GF-D8 (cell line): ENCODE results near the gene SLC22A12.

Experiments used
- DNase-seq: peaks from one replicate; lab custom pipeline; 2025; lab: John Stamatoyannopoulos, UW

Gene SLC22A12

DNA sequence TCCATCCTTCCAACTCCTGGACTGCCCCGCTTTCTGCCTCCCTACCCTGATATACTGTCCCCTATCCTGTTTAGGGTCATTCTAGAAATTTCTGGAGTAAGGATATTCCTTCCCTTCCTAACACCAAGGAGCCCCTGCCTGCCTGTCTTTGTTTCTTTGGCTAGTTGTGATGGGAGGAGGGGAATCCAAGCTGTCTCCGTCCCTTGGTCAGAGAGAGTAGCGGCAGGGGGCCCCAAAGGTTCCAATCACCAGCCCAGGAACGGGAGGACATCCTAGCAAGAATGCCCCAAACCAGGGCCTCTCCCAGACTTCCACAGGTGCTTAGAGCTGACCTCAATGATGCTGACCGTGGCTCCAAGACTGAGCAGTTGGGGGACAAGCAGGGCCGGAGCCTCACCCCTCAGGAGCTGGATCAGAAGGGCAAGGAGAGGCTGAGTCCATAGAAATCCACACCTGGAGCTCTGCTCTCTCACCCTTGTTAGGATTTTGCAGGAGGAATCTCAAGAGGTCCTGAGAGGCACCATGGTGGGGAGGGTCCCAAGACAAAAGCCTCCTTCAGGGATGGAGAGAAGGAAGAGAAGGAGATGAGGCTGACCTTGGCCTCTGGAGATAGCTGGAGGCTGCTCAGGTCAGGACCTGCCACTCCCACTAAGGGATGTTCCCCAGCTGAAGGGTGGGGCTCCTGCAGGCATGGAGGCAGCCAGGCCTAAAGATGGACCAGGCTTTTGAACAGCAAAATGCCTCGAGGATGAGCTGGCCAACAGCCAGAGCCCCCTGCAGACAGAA lies 13.6 kb downstream of the SLC22A12 start:
- DNase-seq, result no peak

DNA sequence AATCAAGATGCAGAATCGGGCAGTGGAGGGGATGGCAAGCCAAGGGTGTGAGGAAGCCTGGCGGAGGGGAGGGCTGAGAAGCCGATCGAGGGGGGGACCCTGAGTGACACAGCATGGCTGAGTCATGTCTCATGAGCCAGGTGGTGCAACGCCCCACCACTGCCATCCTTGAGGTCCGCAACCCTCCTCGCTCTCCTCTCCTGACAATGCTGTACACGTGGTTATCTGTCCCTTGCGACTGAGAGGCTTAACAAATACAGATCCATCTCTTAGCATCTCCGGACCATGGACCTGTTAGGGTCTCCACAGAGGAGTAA lies 14.2 kb downstream of the SLC22A12 start:
- DNase-seq, result no peak

DNA sequence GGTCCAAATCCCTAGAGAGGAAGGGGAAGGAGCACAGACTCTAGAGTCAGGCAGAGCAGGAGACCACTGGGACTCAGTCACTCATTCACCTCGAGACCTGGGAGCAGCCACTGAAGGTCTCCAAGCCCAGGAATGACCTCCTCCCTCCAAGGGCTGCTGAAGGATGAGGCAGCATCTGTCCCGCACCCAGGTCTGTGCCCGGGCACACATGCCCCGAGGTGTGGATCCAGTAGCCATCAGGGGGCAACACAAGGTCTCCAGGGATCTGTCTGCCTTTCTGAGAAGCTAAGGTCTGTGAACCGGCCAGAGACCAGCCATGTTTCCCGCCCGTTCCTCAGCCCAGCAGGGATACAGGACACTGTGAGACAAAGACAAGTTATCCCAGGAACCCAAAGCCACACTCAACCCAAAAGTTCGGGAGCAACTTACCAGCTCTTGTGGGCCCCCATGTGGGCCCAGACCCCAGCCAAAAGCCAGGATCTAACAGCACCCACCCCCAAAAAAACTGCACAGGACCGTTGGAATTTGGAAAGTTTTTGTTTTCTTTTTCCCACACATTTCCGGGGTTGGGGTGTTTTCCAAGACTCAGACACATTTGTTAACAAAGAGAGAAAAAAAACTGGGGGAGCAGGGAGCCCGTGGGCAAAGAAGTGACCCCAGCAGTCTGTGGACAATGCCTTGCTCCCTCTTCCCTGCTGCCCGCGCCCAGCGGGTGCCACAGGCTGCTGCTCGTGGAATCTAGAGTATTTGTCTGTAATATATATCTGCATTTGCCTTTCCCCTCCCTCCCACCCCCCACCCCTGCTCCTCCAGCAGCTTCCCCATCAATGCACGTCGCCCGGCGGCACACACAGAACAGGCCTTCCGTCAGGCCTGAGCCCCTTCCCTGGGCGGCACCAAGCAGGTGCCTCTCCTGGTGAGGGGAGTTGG lies 14.9 kb downstream of the SLC22A12 start:
- no peak for DNase-seq

DNA sequence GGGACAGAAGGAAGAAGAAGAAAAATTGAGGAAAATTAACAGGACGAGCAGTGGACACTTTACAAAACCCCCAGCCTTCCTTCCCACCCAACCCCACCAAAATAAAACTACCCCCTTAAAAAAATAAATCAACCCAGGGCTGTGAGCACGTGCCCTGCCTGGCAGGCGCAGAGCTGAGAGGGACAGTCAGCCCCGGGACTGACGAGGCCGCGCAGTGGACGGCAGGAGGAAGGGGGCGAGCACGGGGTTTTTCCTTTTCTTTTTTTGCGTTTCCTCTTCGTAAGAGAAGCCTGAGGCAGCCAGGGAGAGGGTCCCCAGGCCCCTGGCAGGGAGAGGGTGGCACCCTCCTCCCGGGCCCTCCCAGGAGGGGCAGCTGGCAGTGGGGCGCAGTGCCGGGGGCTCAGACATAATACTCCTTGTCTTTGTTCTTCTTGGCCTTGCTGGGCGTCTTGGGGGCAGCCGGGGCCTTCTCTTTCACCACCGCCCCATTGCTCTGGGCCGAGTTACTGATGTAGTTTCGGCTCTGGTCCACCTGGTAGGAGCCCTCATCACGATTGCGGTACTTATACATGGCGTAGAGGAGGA lies 15.9 kb downstream of the SLC22A12 start:
- no peak for DNase-seq

DNA sequence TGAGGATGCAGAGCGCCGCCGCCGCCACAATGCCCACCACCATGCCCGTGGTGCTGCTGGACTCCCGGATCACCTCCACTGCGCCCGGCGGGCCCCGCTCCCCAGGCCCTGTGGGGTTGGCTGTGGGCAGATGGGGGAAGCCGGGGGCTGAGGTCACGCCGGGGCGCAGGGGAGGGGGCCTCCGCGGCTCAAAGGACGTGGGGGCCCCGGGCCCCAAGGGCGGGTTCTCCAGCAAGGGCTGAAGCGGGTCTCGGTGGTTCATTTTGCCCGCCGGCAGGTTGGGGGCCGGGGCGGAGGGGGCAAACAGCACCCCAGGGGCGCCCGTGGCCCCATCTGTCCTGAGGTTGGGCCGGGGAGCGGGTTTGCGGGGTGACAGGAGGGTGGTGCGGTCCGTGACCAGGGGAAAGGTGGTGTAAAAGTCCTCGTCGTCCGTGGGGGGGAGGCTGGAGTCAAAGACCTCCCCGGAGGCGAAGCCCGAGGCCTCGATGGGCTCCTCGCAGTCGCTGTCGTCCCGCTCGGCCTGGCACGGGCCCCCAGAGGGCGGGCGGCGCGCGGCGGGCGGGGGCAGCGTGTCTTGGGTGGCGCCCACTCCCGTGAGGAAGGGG lies 16.5 kb downstream of the SLC22A12 start:
- no peak for DNase-seq

DNA sequence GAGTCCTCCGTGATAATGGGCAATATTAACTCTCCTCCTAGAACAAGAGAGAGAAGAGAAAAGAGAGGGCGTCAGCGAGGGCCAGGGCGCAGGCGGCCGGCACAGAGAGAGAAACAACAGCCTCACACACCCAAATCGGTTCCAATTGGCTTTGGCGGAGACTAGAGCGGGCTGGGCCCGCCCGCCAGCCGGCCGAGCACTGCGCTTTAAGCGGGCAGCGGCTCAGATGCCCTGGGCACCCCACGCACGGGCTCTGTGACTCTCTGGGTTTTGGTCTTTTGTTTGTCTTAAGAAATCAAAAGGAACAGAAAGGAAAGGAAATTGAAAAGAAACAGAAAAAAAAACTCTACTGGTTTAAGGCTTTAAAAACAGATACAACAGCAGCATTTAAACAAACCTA lies 17.0 kb downstream of the SLC22A12 start:
- DNase-seq, result no peak

DNA sequence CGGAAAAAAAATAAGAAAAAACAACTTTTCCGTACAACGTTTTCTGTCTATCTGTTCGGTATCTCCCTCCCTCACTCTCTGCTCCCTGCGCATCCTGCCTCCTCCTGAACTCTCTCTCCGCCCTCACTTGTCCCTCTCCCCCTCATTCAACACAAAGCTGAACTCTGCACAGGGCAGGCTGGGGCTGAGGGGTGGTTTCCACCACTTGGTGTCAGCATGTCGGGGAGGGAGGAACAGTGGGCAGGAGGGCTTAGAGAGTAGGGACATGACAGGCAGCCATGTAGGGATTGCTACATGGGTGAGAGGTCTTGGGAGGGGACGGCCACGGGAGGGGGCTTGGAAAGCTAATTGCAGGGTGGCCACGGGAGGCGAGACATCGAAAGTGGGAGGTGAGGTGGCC lies 17.6 kb downstream of the SLC22A12 start:
- DNase-seq, result no peak

DNA sequence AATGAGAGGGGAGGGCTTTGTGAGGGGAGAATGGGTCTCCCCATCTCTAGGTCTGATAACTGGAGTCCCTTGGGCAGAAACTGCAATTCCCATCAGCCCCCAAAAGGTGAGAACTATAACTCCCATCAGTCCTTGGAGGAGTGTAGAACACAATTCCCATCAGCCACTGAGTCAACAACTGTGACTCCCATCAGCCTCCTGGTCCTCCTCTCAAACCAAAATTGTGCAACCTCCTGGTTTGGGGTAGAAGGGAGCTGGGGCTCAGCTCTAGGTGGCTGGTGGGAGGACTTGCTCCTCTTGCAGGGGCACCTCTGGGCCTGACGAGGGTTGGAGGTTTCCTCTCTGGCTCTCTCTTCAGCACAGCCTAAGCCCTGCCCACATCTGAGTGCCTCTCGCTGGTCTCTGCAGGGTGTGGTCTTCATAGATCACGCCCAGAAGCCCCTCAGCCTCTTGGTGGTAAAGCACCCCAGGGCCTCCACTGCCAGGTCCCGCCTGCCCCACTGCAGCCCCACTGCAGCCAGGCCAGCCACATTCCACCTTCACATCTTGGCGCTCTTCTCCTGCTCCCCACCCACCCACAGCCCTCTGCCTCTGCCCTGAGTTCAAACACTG lies 18.5 kb downstream of the SLC22A12 start:
- peak; percentile 9 for DNase-seq

DNA sequence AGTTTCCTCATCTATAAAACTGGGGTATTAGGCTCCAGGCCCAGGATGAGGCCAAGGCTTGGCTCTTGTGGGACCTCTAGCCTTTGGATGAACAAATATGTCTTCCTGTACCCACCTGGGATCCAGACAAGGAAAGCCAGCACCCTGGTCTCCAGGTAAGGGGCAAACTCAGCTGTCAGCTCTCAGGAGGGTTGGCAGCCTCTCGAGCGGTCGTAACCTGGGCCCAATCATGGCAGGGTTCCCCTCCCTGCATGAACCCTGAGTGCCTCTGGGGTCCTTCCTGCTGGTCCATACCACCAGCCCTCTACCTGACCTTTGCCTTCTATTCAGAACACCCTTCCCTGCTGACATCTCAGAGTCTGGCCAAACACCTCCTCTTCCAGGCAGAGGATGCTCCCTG lies 19.6 kb downstream of the SLC22A12 start:
- no peak for DNase-seq

DNA sequence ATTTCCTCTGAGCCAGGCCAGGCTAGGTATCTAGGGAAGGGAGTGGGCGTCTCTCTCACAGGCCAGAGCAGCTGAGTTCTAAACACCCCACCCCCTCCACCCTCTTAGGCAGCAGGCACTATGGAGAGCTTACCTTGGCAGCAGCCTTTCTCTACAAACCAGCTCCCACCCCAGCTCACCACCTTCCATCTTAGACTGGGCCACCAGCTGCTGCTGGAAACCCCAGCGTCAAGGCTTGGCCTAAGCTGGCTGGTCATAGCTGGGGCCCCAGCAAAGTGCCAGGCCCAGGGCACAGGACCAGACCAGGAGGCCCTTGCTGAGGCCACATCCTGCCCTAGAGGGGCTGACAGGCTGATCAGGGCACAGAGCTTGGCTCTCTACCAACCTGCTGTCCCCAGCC lies 20.2 kb downstream of the SLC22A12 start:
- DNase-seq, result no peak

DNA sequence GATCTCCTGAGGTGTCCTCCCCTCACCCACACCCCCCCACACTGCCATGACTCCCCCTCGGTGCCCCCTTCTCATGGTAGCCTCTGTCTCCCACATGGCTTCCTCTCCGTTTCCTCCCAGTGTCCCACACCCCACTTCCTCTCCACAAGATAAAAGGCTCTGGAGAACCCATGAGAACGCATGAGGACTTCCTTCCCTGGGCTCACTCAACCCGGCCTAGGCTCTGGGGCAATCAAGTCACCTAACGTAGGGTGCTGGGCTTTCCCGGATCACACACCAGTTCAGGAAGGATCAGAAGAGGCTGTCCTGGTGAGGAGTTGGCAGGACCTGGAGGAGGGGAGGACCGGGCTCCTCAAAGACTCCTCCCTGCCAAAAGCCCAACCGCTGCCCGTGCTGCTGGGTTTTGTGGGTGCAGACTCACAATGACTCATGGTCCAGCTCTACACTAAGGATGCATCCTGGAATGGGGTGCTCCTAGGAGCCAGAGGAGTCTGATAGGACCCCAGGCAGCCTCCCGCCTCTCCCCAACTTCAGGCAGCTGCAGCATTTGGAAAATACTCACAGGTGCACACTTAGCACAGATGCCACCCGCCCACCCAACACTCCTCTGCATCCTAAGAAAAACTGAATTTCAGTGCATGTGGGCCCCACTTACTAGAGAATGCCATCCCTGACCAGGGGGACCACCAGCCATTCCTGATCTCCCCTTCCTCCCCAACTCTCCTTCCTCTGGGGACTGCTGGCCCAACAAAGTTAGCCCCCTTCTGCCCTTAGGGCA lies 21.0 kb downstream of the SLC22A12 start:
- DNase-seq, result peak; percentile 28

DNA sequence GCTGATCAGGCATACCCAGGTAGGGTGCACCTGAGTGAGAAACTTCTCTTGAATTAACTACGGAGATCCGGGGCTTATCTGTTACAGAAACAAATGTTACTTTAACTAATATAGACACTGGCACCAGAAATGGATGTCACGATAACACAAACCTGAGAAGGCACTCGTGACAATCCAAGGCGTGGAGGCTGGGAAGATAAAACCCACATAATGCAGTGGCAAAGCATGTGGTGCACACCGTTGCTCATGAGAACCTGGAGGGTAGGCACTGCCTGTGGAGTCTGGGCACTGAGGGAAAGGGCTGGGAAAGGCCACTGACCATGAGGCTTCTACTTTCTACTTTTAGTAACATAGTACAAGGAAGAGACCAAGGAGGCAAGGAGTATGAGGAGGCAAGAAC lies 22.6 kb downstream of the SLC22A12 start:
- DNase-seq, result no peak

DNA sequence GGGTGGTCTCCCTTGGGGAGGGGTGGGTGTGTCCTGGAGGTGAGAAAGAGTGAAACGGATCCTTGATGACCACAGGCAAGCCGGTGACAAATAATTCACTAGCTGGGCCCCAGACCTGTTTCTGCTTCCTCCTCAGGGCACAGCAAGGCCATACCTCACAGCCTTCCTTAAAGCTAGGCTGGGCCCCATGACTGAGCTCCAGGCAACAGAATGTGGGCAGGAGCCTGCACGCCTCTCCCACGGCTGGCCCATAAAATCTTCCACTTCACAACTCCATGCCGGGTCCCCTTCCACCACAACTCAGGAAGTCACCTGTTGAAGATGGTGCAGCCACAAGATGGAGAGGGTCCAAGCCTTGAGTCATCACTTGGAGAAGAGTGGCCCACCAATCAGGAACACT lies 23.9 kb downstream of the SLC22A12 start:
- DNase-seq, result no peak

DNA sequence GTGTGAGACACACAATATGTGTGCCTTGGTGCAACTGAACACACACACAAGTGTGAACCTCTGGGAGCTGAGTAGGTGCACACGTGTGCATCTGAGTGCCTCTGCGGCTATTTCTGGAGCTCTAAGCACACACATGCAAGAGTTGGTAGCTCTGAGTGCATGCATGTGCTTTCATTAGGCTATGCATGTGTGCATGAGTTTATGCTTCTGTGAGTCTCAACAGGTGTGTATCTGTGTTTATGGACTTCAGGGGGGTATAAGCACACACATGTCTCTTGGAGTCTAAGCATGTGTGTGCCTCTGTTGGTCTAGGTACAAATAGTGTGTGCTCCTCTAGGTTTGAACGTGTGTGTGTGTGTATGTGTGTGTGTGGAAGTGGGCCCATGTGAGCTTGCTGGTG lies 25.8 kb downstream of the SLC22A12 start:
- DNase-seq, result no peak

DNA sequence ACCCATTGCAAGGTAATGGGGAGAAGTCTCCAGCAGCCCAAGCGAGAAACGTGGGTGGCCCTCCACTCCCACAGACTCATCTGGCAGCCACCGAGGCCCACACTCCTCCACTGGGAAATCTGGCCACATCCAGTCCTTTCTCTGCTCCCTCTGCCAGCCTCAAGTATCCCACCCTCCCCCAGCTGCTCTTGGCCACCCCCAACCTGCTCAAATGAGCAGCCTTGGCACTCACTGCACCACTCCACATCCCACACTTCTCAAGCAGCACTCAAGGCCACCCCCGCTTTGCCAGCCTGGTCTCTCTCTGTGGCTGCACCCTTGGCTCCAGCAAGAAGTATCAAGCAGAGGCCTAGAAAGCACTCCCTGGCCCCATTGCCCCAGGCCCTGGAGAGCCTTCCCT lies 28.2 kb downstream of the SLC22A12 start:
- no peak for DNase-seq

DNA sequence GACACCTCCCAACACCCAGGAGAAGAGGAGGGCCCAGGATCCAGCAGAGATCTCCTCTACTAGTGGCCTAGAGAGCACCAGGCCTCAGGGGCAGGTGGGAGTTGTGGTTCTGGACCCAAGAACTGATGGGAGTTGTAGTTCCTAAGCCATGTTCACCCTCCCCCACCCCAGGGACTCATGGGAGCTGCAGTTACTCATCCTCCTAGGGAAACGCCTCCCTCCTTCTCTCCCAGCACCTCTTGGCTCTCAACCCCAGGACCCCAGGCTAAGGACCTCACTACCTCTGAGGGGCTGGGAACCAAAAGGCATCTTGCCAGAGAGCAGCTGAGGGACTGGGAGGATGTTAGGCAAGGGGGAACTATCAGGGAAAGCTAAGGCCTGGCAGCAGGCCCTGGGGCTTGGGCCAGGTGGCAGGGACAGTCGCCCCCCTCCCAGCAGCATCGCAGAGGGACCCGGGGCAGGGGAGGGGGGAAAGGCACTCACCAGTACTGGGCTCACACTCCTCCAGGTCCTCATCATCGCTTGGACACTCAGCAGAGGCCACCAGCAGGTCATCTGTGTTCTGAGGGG lies 28.9 kb downstream of the SLC22A12 start:
- no peak for DNase-seq

DNA sequence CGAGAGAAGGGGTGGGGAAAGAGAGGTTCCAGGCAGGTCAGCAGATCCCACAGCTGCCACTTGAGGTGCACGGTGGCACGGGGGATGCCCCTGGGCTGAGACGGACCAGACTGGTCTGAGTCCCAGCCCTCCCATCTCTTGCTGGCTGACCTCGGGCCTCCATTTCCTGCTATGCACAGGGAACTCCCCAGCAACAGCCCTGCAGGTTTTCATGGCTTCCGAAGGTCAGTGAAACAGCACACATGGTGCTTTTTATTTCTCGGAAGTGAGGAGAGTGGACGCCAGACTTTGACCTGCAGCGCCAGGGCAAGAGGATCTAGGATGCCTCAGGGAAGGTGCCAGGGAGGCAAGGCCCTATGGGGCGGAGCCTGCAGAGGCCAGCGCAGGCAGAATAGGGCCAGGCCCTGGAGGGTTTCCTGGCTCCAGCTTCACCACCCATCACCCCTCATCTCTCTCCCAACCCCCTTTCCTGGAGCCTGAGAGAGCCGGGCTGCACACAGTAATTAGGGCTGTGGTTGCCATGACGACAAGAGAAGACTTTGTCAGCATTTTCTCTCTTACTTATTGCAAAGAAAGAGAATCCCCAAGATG lies 29.5 kb downstream of the SLC22A12 start:
- DNase-seq, result no peak

DNA sequence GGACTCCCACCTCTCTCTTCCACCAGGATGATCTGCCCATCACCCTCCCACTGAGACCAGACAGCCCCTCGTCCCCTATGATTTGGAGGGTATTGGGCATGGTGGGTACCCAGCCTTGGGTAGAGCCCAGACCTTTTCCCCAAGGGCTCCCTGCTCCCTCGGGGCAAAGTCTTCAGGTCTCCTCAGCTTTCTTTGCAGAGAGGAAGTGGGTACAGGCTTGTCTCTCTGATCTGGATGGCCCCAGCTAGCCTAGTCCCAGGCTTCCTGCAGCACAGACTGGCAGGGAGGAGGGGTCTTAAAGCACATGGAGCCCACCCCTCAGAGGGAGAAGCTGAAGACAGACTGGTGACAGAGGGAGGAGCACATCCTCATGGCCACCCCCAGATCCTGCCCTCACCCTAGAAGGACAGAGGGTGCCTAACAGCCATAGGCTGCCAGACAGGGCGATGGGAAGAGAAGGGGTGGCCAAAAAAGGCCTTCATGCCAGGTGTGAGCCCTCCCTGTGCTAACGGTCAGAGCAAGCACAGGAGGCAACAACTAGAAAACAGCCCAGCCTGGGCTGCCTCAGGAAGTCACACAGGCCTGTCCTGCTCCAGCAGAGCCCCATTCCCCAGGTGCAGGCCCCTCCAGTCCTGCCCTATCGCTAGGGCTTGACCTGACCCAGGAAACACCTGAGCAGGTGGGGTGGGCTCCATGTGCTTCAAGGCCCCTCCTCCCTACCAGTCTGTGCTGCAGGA lies 30.4 kb downstream of the SLC22A12 start:
- DNase-seq, result no peak

DNA sequence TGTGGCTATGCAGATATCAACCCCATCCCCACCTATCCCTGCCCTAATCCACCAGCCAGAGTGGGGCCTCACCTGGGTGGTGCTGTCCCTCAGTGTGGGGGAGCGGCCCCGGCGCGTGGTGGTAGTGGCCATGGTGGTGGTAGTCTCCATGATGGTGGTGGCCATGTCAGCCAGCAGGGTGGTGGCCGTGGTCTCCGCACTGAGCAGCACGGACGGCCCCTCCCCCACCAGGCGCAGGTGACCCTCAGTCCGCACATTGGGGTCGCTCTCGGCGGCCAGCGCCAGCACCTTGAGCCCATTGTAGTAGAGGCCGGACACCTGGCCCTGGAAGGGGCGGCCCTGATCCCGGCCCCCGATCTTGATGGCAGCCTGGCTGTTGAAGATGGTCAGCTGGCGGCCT lies 31.7 kb downstream of the SLC22A12 start:
- DNase-seq, result no peak

DNA sequence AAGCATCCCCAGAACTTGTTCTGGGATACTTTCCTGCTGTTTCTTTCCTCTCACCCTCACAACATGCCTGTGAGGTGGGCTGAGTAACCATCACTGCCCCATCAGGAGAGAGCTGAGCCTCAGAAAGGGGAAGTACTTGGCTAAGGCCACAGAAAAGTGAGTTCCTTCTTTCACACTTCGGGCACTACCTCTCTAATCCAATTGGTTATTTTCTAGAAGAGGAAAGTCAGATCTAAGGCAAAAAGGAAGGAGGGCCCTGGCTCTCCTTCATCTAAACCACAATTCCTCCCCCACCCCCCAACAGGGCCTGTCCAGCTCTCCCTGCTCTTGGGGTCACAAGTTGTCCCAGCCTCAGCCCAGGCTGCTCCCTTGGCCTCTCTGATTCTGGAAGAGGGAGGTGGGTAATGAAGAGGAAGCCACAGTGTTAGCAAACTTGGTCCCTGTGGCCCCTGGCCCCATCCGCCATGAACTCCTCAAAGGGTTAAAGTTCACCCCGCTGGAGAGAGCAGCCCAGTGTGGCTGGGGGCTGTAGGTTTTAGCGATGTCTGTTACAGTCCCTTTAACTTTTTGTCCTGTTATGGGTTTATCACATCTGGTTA lies 34.0 kb downstream of the SLC22A12 start:
- peak; percentile 89 for DNase-seq
